Measurements from ENCODE around the gene LMTK3.

GRCh38 chr19:48549380-48549779 is 37.7 kb upstream of the LMTK3 start:
- TF ChIP-seq CBX8 (IDR thresholded peaks at IDR 0.05; ENCODE audit: borderline replicate concordance, extremely low read depth, low read depth, low read length, poor library complexity, severe bottlenecking) (no peak), CTCF (IDR thresholded peaks at IDR 0.05 in 2 of 3, conservative IDR thresholded peaks at IDR 0.05 in 1 of 3; ENCODE audit: insufficient read depth in 2 of 3, low read depth in 1 of 3, low read length in 3 of 3) (no peak), KDM1A (IDR thresholded peaks at IDR 0.05) (no peak), STAT6 (CRISPR knock-in tag; IDR thresholded peaks at IDR 0.05) (no peak), PRPF4 (IDR thresholded peaks at IDR 0.05; ENCODE audit: insufficient read depth, low read depth, low read length, poor library complexity, severe bottlenecking) (no peak), BRF2 (IDR thresholded peaks at IDR 0.05; ENCODE audit: borderline replicate concordance, insufficient read depth, insufficient read length) (no peak), TAF1 (IDR thresholded peaks at IDR 0.05; ENCODE audit: control insufficient read depth, extremely low read depth, insufficient read depth, low read length, severe bottlenecking) (no peak), RAD21 (CRISPR knock-in tag; conservative IDR thresholded peaks at IDR 0.05 in 1 of 2, IDR thresholded peaks at IDR 0.05 in 1 of 2) (no peak), ATF7 (IDR thresholded peaks at IDR 0.05) (no peak), ZNF239 (CRISPR knock-in tag; IDR thresholded peaks at IDR 0.05) (no peak), FOXK2 (conservative IDR thresholded peaks at IDR 0.05 in 1 of 2, IDR thresholded peaks at IDR 0.05 in 1 of 2; ENCODE audit: low read depth in 2 of 2) (no peak), U2AF1 (optimal IDR thresholded peaks at IDR 0.05; ENCODE audit: low read depth, low read length) (no peak), MXI1 (IDR thresholded peaks at IDR 0.05; ENCODE audit: low read depth, low read length) (no peak), GTF3C2 (IDR thresholded peaks at IDR 0.05; ENCODE audit: borderline replicate concordance, extremely low read depth, insufficient read length) (no peak)
